Natural killer cell (primary cell): ENCODE results near the gene FAM13A. TPM values are rescaled to one million over a fixed set of nuclear protein-coding genes. Genes with fewer than 3 reads are reported as not detected.
A peak's percentile ranks its signal among the peaks of the same experiment; 100 is the strongest.

Source experiments
- ATAC-seq, 3 donors: fragments of 150-1000 bp in 2 of 3; fragments of 200-7000 bp in 1 of 3; cut with Tn5 transposase; 1 replicate in 1 of 3; 2 replicates in 2 of 3; pipeline ENCODE4 v1.10.0; 2021; ENCODE audit warnings: mild to moderate bottlenecking in 2 of 3, moderate library complexity in 2 of 3
- DNase-seq, 2 donors: peaks; one replicate each; pipeline versions ENCODE4 v3.0.0 to v3.0.0-alpha.2; 2013 to 2021; ENCODE audit warnings: mixed read lengths in 1 of 2
- H3K27ac ChIP-seq: one replicate; pipeline ENCODE4 v1.5.1; 2013; ENCODE audit warnings: mild to moderate bottlenecking, low read length
- H3K27me3 ChIP-seq: one replicate; pipeline ENCODE4 v1.6.1; 2013; ENCODE audit warnings: low read length; ENCODE audit not compliant: control insufficient read depth, insufficient read depth
- H3K36me3 ChIP-seq: one replicate; pipeline ENCODE4 v1.6.1; 2013; ENCODE audit warnings: low read length; ENCODE audit not compliant: control insufficient read depth, insufficient read depth
- H3K4me1 ChIP-seq: one replicate; pipeline ENCODE4 v1.6.1; 2013; ENCODE audit warnings: low read length; ENCODE audit not compliant: control insufficient read depth, insufficient read depth
- H3K4me3 ChIP-seq: one replicate; pipeline ENCODE4 v1.5.1; 2013; ENCODE audit warnings: low read length
- H3K9me3 ChIP-seq: one replicate; pipeline ENCODE4 v1.6.1; 2013; ENCODE audit warnings: low read length; ENCODE audit not compliant: control insufficient read depth, insufficient read depth
- H3K27ac Mint-ChIP-seq, 2 donors: one replicate each; pipeline ENCODE4 v1.8.0; 2022; ENCODE audit warnings: mild to moderate bottlenecking in 2 of 2, mixed read lengths in 2 of 2, moderate library complexity in 1 of 2
- H3K27me3 Mint-ChIP-seq, 2 donors: one replicate each; pipeline ENCODE4 v1.8.0; 2022; ENCODE audit warnings: low read depth in 2 of 2, mixed read lengths in 2 of 2
- H3K36me3 Mint-ChIP-seq: one replicate; pipeline ENCODE4 v1.8.0; 2022; ENCODE audit warnings: mixed read lengths
- H3K4me1 Mint-ChIP-seq, 2 donors: one replicate each; pipeline ENCODE4 v1.8.0; 2022; ENCODE audit warnings: mixed read lengths in 2 of 2
- H3K4me3 Mint-ChIP-seq: one replicate; pipeline ENCODE4 v1.8.0; 2022; ENCODE audit warnings: mild to moderate bottlenecking, moderate library complexity, mixed read lengths
- H3K9me3 Mint-ChIP-seq, 2 donors: one replicate each; pipeline ENCODE4 v1.8.0; 2022; ENCODE audit warnings: mixed read lengths in 2 of 2
- CTCF ChIP-seq: fragments of 200-600 bp; IDR thresholded peaks from one replicate; pipeline ENCODE4 v1.8.0; 2022; ENCODE audit warnings: antibody characterized with exemption
- WGBS: methylation state at CpG from one replicate; pipeline ENCODE4 v1.1.7; 2013; ENCODE audit warnings: missing lambda C conversion rate; ENCODE audit not compliant: insufficient coverage; 5-methylcytosine and 5-hydroxymethylcytosine counted together
- intact Hi-C: fragments of 100-400 bp; cut with micrococcal nuclease; formaldehyde crosslinking; loops from one replicate; pipeline ENCODE4 v1.14.2; 2022
- total RNA-seq, 4 donors: library from RNA; stranded (reverse); fragments of 120-200 nt in 1 of 4; gene quantifications; one replicate each; pipeline versions ENCODE4 v1.2.3 to v1.2.4, GENCODE V29; 2013 to 2022

The FAM13A gene
- total RNA-seq, 3 donors from 2014 or later (not counting 1 experiment from before 2014, with no cell fraction given): 8.8 to 10.0 (median 8.9) TPM

GRCh38 chr4:88823058-88823919, 233.7 kb downstream of the FAM13A start:
- peaks cover 6% of the 10 kb centered on the region for H3K4me1 ChIP-seq
- intact Hi-C loops: loop anchor here (1.0 to 10.0 kb wide), 7 partner anchors 126 to 1888 kb away; partner anchors contain the start of genes AFF1, GPRIN3, NAP1L5 and PPM1K
- Mint-ChIP-seq H3K27me3 (no peaks in the 10 kb centered on the region), H3K4me3 (peak overlapping the region; percentile 91), H3K9me3 (no peaks in the 10 kb centered on the region), H3K27ac (peak overlapping the region; percentile 92 to 97), H3K36me3 (no peaks in the 10 kb centered on the region), H3K4me1 (peaks cover 23 to 26% of the 10 kb centered on the region in 2 donors)
- H3K9me3 ChIP-seq: no peaks in the 10 kb centered on the region
- peak overlapping the region; percentile 47 for H3K4me3 ChIP-seq
- H3K27me3 ChIP-seq: no peaks in the 10 kb centered on the region
- TF ChIP-seq CTCF: no peak
- peak overlapping the region; percentile 82 for H3K27ac ChIP-seq
- DNase-seq (peak; percentile 61 to 92), ATAC-seq (peak; percentile 91 to 97 (median 95))
- WGBS: 1% methylated on average over 16 of the region's 16 CpGs
- H3K36me3 ChIP-seq: no peaks in the 10 kb centered on the region

- H3K4me3 ChIP-seq: peak overlapping the region; percentile 47
- no peak for ATAC-seq
- Mint-ChIP-seq H3K4me3 (peak overlapping the region; percentile 91), H3K9me3 (no peaks in the 10 kb centered on the region), H3K27me3 (no peaks in the 10 kb centered on the region), H3K27ac (peak overlapping the region; percentile 92 to 97), H3K36me3 (no peaks in the 10 kb centered on the region), H3K4me1 (peaks cover 23 to 26% of the 10 kb centered on the region in 2 donors)
- H3K36me3 ChIP-seq: no peaks in the 10 kb centered on the region
- H3K27me3 ChIP-seq: no peaks in the 10 kb centered on the region
- H3K4me1 ChIP-seq: peaks cover 6% of the 10 kb centered on the region
- TF ChIP-seq CTCF: no peak
- H3K9me3 ChIP-seq: no peaks in the 10 kb centered on the region
- intact Hi-C loops: loop anchor here (10.0 kb wide), 2 partner anchors 483 to 1887 kb away; partner anchors contain the start of genes AFF1 and GPRIN3
- DNase-seq: no peak
- H3K27ac ChIP-seq: peak overlapping the region; percentile 82
- WGBS: 87% methylated on average over 2 of the region's 4 CpGs
These were observed 234.8 kb downstream of the FAM13A start for GRCh38 chr4:88822034-88822789.

GRCh38 chr4:88821522-88821921, 235.5 kb downstream of the FAM13A start:
- 100% methylated on average over 1 of the region's 2 CpGs for WGBS
- Histone ChIP-seq H3K36me3 (no peaks in the 10 kb centered on the region), H3K27me3 (no peaks in the 10 kb centered on the region), H3K4me3 (no peak overlapping the region), H3K4me1 (peaks cover 6% of the 10 kb centered on the region), H3K9me3 (no peaks in the 10 kb centered on the region), H3K27ac (no peak overlapping the region)
- H3K27ac Mint-ChIP-seq: no peak overlapping the region
- intact Hi-C loops: loop anchor here (10.0 kb wide), 2 partner anchors 483 to 1887 kb away; partner anchors contain the start of genes AFF1 and GPRIN3
- no peak for DNase-seq
- no peaks in the 10 kb centered on the region for H3K27me3 Mint-ChIP-seq
- peaks cover 23 to 26% of the 10 kb centered on the region in 2 donors for H3K4me1 Mint-ChIP-seq
- no peaks in the 10 kb centered on the region for H3K36me3 Mint-ChIP-seq
- no peak overlapping the region for H3K4me3 Mint-ChIP-seq
- no peak for ATAC-seq
- no peak for TF ChIP-seq CTCF
- H3K9me3 Mint-ChIP-seq: no peaks in the 10 kb centered on the region
